Suppressor macrophage treated with lipopolysaccharide for 4 hours (primary cell): ENCODE data around the gene DDX23.
A peak's percentile ranks its signal among the peaks of the same experiment; 100 is the strongest.

Source experiments
- DNase-seq: peaks from one replicate; pipeline ENCODE4 v3.0.0-alpha.2; 2020

The DDX23 gene

DNA sequence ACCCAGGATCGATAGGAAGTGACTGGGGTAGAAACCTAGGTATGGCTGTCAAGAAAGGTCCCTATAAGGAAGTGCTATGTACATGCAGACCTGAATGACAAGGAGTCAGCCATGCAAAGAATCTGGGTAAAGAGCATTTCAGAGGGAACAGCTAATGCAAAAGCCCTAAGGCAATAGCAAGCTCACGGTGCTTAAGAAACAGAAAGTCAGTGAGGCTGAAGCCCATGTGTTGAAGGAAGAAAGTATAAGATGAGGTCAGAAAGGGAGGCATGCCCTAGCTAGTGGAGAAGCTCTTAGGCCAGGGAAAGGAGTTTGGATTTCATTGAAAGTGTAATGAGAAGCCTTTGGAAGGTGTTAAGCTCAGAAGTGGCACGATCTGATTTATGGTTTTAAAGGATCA is 57.1 kb downstream of the DDX23 start:
- no peak for DNase-seq

GRCh38 chr12:48793696-48794095 is 58.3 kb downstream of the DDX23 start:
- no peak for DNase-seq

GRCh38 chr12:48789858-48790326 is 62.1 kb downstream of the DDX23 start:
- no peak for DNase-seq

DNA sequence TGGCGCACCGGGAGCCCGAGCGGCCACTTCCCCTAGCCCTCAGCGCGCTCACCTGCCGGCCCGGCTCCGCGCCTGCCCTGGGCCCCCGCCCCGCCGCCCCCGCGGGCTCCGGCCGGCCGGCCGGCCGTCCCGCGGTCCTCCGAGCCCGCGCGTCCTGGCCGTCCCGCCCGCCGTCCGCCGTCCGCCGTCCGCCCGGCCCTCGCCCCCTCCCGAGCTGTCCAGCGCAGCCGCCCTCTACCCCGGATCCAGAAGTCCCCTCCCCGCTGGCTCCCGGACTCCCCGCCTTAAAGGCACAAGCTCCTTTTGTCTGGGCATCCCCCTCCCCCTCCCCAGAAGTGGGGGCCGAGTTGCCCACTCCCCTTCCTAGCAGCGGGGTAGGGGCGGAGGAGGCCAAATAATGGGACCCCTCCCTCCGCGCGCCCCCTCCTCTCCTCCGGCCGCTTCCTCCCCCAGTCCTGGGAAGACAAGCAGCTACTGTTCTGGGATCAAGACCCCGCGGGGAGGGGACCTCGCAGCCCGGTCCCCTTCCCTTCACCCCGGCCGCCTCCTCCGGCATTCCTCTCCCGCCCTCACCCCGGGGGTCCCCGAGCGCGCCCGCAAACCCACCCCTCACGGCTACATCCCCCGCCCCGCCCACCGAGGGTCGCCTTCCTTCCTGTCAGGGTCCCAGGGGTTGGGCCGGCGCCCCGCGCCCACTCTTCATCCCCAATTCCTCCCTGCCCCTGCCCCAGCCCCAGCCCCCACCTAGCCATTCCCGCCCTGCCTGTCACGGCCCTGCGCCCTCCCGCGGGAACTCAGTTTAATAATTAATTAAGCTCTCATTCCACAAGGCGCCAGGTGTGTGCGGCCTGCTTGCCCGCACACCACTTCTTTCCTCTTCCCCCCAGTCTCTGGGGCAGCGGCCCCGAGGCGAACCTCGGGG is 62.8 kb downstream of the DDX23 start, which contains the start of gene ADCY6:
Gene ADCY6, minus strand, starts transcription at position 236 of the 922 bp plus-strand sequence. CDS start 5,655 bp downstream, outside the sequence.
- peak; percentile 43 for DNase-seq

GRCh38 chr12:48788524-48788853 is 63.5 kb downstream of the DDX23 start:
- DNase-seq, result no peak

DNA sequence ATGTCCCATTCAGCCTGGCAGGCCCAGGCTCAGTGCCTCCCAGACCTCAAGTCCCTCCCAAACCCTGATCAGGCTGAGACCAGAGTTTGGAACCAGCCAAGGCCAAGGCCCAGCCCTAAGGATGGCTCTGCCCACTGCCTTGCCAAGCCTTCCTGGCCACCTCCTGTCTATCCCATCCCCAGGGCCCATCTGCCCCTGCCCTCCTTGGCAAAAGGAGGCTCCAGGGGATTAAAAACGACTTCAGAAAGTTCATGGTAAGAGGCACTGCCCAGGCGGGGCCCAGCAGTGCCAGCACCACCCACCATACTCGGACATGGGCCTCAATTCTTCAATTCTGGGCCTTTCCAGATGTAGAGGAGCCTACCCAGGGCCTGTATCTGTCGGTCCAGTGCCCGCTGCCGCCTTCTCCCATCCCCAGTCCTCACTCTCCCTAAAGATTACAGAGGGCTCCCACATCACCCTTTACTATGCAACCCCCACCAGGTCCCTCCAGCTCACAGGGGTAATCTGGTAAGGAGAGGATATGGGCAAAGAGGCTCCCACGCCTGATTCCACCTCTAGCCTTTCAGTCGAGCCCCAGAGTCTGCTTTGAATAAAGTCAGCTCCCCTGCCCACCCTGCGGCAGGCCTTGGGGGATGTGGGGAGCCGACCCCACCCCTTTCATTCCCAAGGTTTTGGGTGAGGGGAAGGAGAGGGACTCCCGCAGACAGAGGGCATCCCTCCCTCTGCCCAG is 64.0 kb downstream of the DDX23 start:
- no peak for DNase-seq

- DNase-seq, result no peak
These were observed 65.1 kb downstream of the DDX23 start for GRCh38 chr12:48786591-48787544.

DNA sequence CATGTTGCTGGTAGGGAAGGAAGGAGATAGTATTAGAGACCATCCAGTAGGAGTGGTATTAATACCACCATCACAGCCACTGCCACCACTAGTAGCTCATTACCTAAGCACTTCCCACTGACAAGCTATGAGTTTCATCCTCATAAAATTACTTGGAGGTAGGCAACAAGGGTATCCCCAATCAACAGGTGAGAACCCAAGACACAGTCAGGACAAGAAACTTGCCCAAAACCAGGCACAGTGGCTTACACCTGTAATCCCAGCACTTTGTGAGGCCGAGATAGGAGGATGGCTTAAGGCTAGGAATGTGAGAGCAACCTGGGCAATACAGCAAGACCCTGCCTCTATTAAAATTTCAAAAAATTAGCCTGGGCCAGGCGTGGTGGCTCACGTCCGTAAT is 68.5 kb downstream of the DDX23 start:
- no peak for DNase-seq

DNA sequence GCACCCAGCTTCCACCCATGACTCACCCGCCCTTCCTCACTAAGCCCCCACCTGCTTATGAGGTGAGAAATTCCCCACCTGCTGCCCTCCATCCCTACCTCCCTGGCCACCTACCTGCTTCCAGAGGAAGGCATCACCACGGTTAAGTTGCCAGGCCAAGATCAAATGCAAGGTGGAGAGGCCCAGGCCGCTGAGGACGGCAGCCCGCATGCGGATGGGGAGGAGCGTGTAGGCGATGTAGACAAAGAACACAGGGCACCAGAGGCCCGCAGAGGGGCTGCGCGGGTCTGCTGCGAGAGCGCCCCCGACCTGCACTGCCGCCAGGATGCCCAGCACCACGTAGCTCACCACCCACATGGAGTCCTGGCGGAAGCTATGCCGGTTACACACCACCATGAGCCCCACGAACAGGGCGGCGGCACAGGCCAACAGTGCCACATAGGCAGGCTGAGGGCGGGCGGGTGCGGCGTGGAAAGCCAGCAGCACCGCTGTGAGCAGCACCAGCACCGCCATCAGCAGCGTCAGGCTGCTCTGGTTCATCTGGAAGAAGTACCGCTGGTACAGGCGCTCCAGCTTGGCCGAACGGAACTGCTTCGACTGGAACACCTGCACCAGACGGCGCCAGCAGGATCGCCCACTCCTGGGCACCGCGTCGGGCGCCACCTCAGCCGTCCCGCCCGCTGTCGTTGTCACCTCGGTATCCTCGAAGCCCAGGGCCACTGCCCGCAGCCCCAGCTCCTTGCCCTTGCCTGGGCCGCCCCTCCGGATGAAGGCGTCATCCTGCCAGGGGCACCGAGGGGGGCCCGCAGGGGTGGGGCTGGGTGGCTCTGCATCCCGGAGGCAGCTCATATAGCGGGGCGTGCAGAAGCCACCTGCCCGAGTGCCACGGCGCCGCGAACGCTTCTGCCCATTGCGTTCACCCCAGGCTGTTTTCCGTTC is 69.2 kb downstream of the DDX23 start:
- DNase-seq, result no peak

GRCh38 chr12:48781750-48782456 is 70.1 kb downstream of the DDX23 start:
- DNase-seq, result no peak

- DNase-seq, result no peak
These were observed 71.5 kb downstream of the DDX23 start for GRCh38 chr12:48780381-48781025.

GRCh38 chr12:48779869-48780268 is 72.1 kb downstream of the DDX23 start:
- DNase-seq, result peak; percentile 63
